ENCODE data around the gene SEMA5B. TPM values are rescaled to one million over a fixed set of nuclear protein-coding genes. Genes with fewer than 3 reads are reported as not detected.

Gene SEMA5B
- total and polyA plus RNA-seq, 7 experiments from 2014 or later, result 0.19 to 0.51 (median 0.24) TPM; not detected in 4

GRCh38 chr3:122982216-122983185 lies 45.1 kb downstream of the SEMA5B start:
- DNase-seq (no peak), ATAC-seq (no peak)
- H3K27me3 ChIP-seq (ENCODE audit: control insufficient read depth in 2 of 2, insufficient read depth in 2 of 2, low read length in 2 of 2), result no peaks in the 10 kb centered on the region
- Mint-ChIP-seq H3K9me3 (no peaks in the 10 kb centered on the region), H3K27ac (peak overlapping the region in 1 of 9 donors; percentile 33), H3K4me3 (no peak overlapping the region), H3K36me3 (no peaks in the 10 kb centered on the region), H3K4me1 (peaks cover 0 to 7% (median 0%) of the 10 kb centered on the region in 7 donors), H3K27me3 (peaks cover 2 to 31% (median 12%) of the 10 kb centered on the region in 5 donors)
- ChIA-PET CTCF (no interaction called here), POLR2A (no interaction called here)
- intact Hi-C loops (cut with micrococcal nuclease), result no loop called here
- H3K4me1 ChIP-seq (ENCODE audit: control insufficient read depth in 2 of 2, insufficient read depth in 2 of 2, low read length in 2 of 2), result no peaks in the 10 kb centered on the region
- H3K36me3 ChIP-seq (ENCODE audit: control insufficient read depth in 2 of 3, insufficient read depth in 3 of 3, low read length in 3 of 3), result no peaks in the 10 kb centered on the region
- H3K9me3 ChIP-seq (ENCODE audit: control insufficient read depth in 2 of 3, low read length in 3 of 3), result no peaks in the 10 kb centered on the region
- no peak overlapping the region for H3K4me3 ChIP-seq (ENCODE audit: low read length)
- H3K27ac ChIP-seq (ENCODE audit: low read depth, low read length), result no peak overlapping the region

- CTCF ChIA-PET, result no interaction called here
- Histone ChIP-seq H3K27ac (ENCODE audit: low read depth, low read length) (no peak overlapping the region), H3K36me3 (ENCODE audit: control insufficient read depth in 2 of 3, insufficient read depth in 3 of 3, low read length in 3 of 3) (no peaks in the 10 kb centered on the region), H3K4me1 (ENCODE audit: control insufficient read depth in 2 of 2, insufficient read depth in 2 of 2, low read length in 2 of 2) (peaks cover 0 to 17% of the 10 kb centered on the region in 2 donors), H3K27me3 (ENCODE audit: control insufficient read depth in 2 of 2, insufficient read depth in 2 of 2, low read length in 2 of 2) (no peaks in the 10 kb centered on the region), H3K4me3 (ENCODE audit: low read length) (no peak overlapping the region), H3K9me3 (ENCODE audit: control insufficient read depth in 2 of 3, low read length in 3 of 3) (no peaks in the 10 kb centered on the region)
- DNase-seq (no peak), ATAC-seq (no peak)
- POLR2A ChIA-PET, result no interaction called here
- Mint-ChIP-seq H3K27me3 (peaks cover 0 to 10% (median 4%) of the 10 kb centered on the region in 5 donors), H3K36me3 (no peaks in the 10 kb centered on the region), H3K9me3 (no peaks in the 10 kb centered on the region), H3K4me1 (peaks cover 0 to 22% (median 12%) of the 10 kb centered on the region in 7 donors), H3K4me3 (no peak overlapping the region), H3K27ac (no peak overlapping the region)
- intact Hi-C loops (cut with micrococcal nuclease), result no loop called here
These were observed 48.4 kb downstream of the SEMA5B start for GRCh38 chr3:122979211-122979610.

- Mint-ChIP-seq H3K4me3 (no peak overlapping the region), H3K36me3 (no peaks in the 10 kb centered on the region), H3K4me1 (peaks cover 0 to 22% (median 13%) of the 10 kb centered on the region in 7 donors), H3K27me3 (peaks cover 0 to 11% (median 4%) of the 10 kb centered on the region in 5 donors), H3K27ac (no peak overlapping the region), H3K9me3 (no peaks in the 10 kb centered on the region)
- DNase-seq (no peak), ATAC-seq (no peak)
- POLR2A ChIA-PET, result no interaction called here
- H3K27ac ChIP-seq (ENCODE audit: low read depth, low read length), result no peak overlapping the region
- H3K36me3 ChIP-seq (ENCODE audit: control insufficient read depth in 2 of 3, insufficient read depth in 3 of 3, low read length in 3 of 3), result no peaks in the 10 kb centered on the region
- H3K4me1 ChIP-seq (ENCODE audit: control insufficient read depth in 2 of 2, insufficient read depth in 2 of 2, low read length in 2 of 2), result peaks cover 0 to 17% of the 10 kb centered on the region in 2 donors
- H3K27me3 ChIP-seq (ENCODE audit: control insufficient read depth in 2 of 2, insufficient read depth in 2 of 2, low read length in 2 of 2), result no peaks in the 10 kb centered on the region
- H3K9me3 ChIP-seq (ENCODE audit: control insufficient read depth in 2 of 3, low read length in 3 of 3), result no peaks in the 10 kb centered on the region
- intact Hi-C loops (cut with micrococcal nuclease), result no loop called here
- CTCF ChIA-PET, result no interaction called here
- no peak overlapping the region for H3K4me3 ChIP-seq (ENCODE audit: low read length)
These were observed 49.0 kb downstream of the SEMA5B start for GRCh38 chr3:122978569-122978968.

GRCh38 chr3:122977746-122978466 lies 49.7 kb downstream of the SEMA5B start:
- intact Hi-C loops (cut with micrococcal nuclease), result no loop called here
- Histone ChIP-seq H3K4me3 (ENCODE audit: low read length) (no peak overlapping the region), H3K27me3 (ENCODE audit: control insufficient read depth in 2 of 2, insufficient read depth in 2 of 2, low read length in 2 of 2) (no peaks in the 10 kb centered on the region), H3K27ac (ENCODE audit: low read depth, low read length) (no peak overlapping the region), H3K9me3 (ENCODE audit: control insufficient read depth in 2 of 3, low read length in 3 of 3) (no peaks in the 10 kb centered on the region), H3K4me1 (ENCODE audit: control insufficient read depth in 2 of 2, insufficient read depth in 2 of 2, low read length in 2 of 2) (peaks cover 0 to 17% of the 10 kb centered on the region in 2 donors), H3K36me3 (ENCODE audit: control insufficient read depth in 2 of 3, insufficient read depth in 3 of 3, low read length in 3 of 3) (no peaks in the 10 kb centered on the region)
- Mint-ChIP-seq H3K4me1 (peaks cover 0 to 22% (median 14%) of the 10 kb centered on the region in 7 donors), H3K4me3 (no peak overlapping the region), H3K27ac (no peak overlapping the region), H3K36me3 (no peaks in the 10 kb centered on the region), H3K27me3 (peaks cover 0 to 14% (median 6%) of the 10 kb centered on the region in 5 donors), H3K9me3 (no peaks in the 10 kb centered on the region)
- ChIA-PET POLR2A (interaction anchor here (0.6 kb wide), 1 partner anchor 1733 kb away, joined by 3 read pairs; no protein-coding TSS in a partner anchor), CTCF (no interaction called here)
- no peak for DNase-seq
- ATAC-seq, result no peak

- POLR2A ChIA-PET, result no interaction called here
- H3K27me3 ChIP-seq (ENCODE audit: control insufficient read depth in 2 of 2, insufficient read depth in 2 of 2, low read length in 2 of 2), result no peaks in the 10 kb centered on the region
- ATAC-seq (peak; percentile 57), DNase-seq (no peak)
- H3K4me3 ChIP-seq (ENCODE audit: low read length), result no peak overlapping the region
- H3K4me1 ChIP-seq (ENCODE audit: control insufficient read depth in 2 of 2, insufficient read depth in 2 of 2, low read length in 2 of 2), result peaks cover 0 to 17% of the 10 kb centered on the region in 2 donors
- peaks cover 0 to 22% (median 14%) of the 10 kb centered on the region in 7 donors for H3K4me1 Mint-ChIP-seq
- CTCF ChIA-PET, result no interaction called here
- peak overlapping the region in 2 of 9 donors; percentile 23 to 40 for H3K27ac Mint-ChIP-seq
- no peaks in the 10 kb centered on the region for H3K9me3 ChIP-seq (ENCODE audit: control insufficient read depth in 2 of 3, low read length in 3 of 3)
- H3K27me3 Mint-ChIP-seq, result peaks cover 0 to 10% (median 6%) of the 10 kb centered on the region in 5 donors
- no peaks in the 10 kb centered on the region for H3K36me3 Mint-ChIP-seq
- H3K27ac ChIP-seq (ENCODE audit: low read depth, low read length), result no peak overlapping the region
- no peaks in the 10 kb centered on the region for H3K36me3 ChIP-seq (ENCODE audit: control insufficient read depth in 2 of 3, insufficient read depth in 3 of 3, low read length in 3 of 3)
- intact Hi-C loops (cut with micrococcal nuclease), result no loop called here
- H3K4me3 Mint-ChIP-seq, result peak overlapping the region in 3 of 10 donors; percentile 34 to 67 (median 42)
- no peaks in the 10 kb centered on the region for H3K9me3 Mint-ChIP-seq
These were observed 51.7 kb downstream of the SEMA5B start for GRCh38 chr3:122975924-122976293.

GRCh38 chr3:122975163-122975923 lies 52.2 kb downstream of the SEMA5B start:
- POLR2A ChIA-PET, result no interaction called here
- peak overlapping the region in 3 of 10 donors; percentile 12 to 67 (median 42) for H3K4me3 Mint-ChIP-seq

More at GRCh38 chr3:122975163-122975923, 52.2 kb downstream of the SEMA5B start:
- H3K27me3 Mint-ChIP-seq, result peaks cover 0 to 10% (median 6%) of the 10 kb centered on the region in 5 donors
- no peaks in the 10 kb centered on the region for H3K36me3 ChIP-seq (ENCODE audit: control insufficient read depth in 2 of 3, insufficient read depth in 3 of 3, low read length in 3 of 3)
- CTCF ChIA-PET, result no interaction called here
- H3K4me3 ChIP-seq (ENCODE audit: low read length), result no peak overlapping the region
- peaks cover 0 to 22% (median 14%) of the 10 kb centered on the region in 7 donors for H3K4me1 Mint-ChIP-seq
- H3K27ac Mint-ChIP-seq, result peak overlapping the region in 2 of 9 donors; percentile 49 to 51
- no peaks in the 10 kb centered on the region for H3K36me3 Mint-ChIP-seq
- no peaks in the 10 kb centered on the region for H3K9me3 ChIP-seq (ENCODE audit: control insufficient read depth in 2 of 3, low read length in 3 of 3)
- no peak overlapping the region for H3K27ac ChIP-seq (ENCODE audit: low read depth, low read length)
- peak; percentile 64 for ATAC-seq
- intact Hi-C loops (cut with micrococcal nuclease), result no loop called here
- no peaks in the 10 kb centered on the region for H3K27me3 ChIP-seq (ENCODE audit: control insufficient read depth in 2 of 2, insufficient read depth in 2 of 2, low read length in 2 of 2)
- DNase-seq, result no peak
- H3K4me1 ChIP-seq (ENCODE audit: control insufficient read depth in 2 of 2, insufficient read depth in 2 of 2, low read length in 2 of 2), result peaks cover 0 to 17% of the 10 kb centered on the region in 2 donors
- H3K9me3 Mint-ChIP-seq, result no peaks in the 10 kb centered on the region

All from naive thymus-derived CD4-positive, alpha-beta T cell (primary cell).